ENCODE results near the gene TEAD4.
A peak's percentile ranks its signal among the peaks of the same experiment; 100 is the strongest.

TEAD4 gene

GRCh38 chr12:3014641-3015040 lies 55.4 kb downstream of the TEAD4 start:
- Histone ChIP-seq H3K36me3 (peaks cover 32% of the 10 kb centered on the region), H3K4me3 (ENCODE audit: low read depth, low read length) (no peak overlapping the region), H3K27ac (no peak overlapping the region), H3K9me3 (ENCODE audit: severe bottlenecking) (no peaks in the 10 kb centered on the region), H3K27me3 (ENCODE audit: insufficient read depth, low read depth, severe bottlenecking) (no peaks in the 10 kb centered on the region)
- TF ChIP-seq, protein P1, sequence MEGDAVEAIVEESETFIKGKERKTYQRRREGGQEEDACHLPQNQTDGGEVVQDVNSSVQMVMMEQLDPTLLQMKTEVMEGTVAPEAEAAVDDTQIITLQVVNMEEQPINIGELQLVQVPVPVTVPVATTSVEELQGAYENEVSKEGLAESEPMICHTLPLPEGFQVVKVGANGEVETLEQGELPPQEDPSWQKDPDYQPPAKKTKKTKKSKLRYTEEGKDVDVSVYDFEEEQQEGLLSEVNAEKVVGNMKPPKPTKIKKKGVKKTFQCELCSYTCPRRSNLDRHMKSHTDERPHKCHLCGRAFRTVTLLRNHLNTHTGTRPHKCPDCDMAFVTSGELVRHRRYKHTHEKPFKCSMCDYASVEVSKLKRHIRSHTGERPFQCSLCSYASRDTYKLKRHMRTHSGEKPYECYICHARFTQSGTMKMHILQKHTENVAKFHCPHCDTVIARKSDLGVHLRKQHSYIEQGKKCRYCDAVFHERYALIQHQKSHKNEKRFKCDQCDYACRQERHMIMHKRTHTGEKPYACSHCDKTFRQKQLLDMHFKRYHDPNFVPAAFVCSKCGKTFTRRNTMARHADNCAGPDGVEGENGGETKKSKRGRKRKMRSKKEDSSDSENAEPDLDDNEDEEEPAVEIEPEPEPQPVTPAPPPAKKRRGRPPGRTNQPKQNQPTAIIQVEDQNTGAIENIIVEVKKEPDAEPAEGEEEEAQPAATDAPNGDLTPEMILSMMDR (IDR thresholded peaks at IDR 0.05; ENCODE audit: low read depth, low read length): no peak
- no peak for DNase-seq

DNA sequence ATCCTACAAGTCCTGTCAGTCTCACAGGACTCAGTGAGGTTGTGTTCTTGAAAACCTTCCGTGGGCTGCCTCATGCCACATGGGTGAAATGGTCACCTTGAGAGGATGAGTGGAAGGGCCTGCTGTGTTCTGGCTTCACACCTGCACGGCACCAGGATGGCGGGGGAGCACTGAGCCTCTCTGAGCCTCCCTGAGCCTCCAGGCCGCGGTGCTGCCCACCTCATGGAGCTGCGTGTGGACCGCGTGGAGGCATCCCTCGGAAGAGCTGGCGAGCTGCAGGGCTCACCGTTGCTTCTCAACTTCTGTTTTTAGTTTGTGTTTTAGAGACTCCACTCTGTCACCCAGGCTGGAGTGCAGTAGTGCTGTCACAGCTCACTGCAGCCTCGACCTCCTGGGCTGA lies 56.2 kb downstream of the TEAD4 start:
- peaks cover 38% of the 10 kb centered on the region; the same call in 1 of the 2 replicates for H3K36me3 ChIP-seq
- DNase-seq: no peak

GRCh38 chr12:3016191-3016590 lies 57.0 kb downstream of the TEAD4 start:
- Histone ChIP-seq H3K27me3 (ENCODE audit: insufficient read depth, low read depth, severe bottlenecking) (no peaks in the 10 kb centered on the region), H3K4me3 (ENCODE audit: low read depth, low read length) (no peak overlapping the region), H3K9me3 (ENCODE audit: severe bottlenecking) (no peaks in the 10 kb centered on the region), H3K27ac (no peak overlapping the region), H3K36me3 (peaks cover 35% of the 10 kb centered on the region; the same call in 1 of the 2 replicates)
- DNase-seq: peak; percentile 36
- TF ChIP-seq, protein P1 (IDR thresholded peaks at IDR 0.05; ENCODE audit: low read depth, low read length): no peak

More for the DNA sequence above, 56.2 kb downstream of the TEAD4 start:
- Histone ChIP-seq H3K27ac (no peak overlapping the region), H3K4me3 (ENCODE audit: low read depth, low read length) (no peak overlapping the region), H3K9me3 (ENCODE audit: severe bottlenecking) (no peaks in the 10 kb centered on the region), H3K27me3 (ENCODE audit: insufficient read depth, low read depth, severe bottlenecking) (no peaks in the 10 kb centered on the region)
- TF ChIP-seq, protein P1 (IDR thresholded peaks at IDR 0.05; ENCODE audit: low read depth, low read length): no peak

- no peak for DNase-seq
- Histone ChIP-seq H3K4me3 (ENCODE audit: low read depth, low read length) (no peak overlapping the region), H3K9me3 (ENCODE audit: severe bottlenecking) (no peaks in the 10 kb centered on the region), H3K27ac (no peak overlapping the region), H3K27me3 (ENCODE audit: insufficient read depth, low read depth, severe bottlenecking) (no peaks in the 10 kb centered on the region), H3K36me3 (peaks cover 42% of the 10 kb centered on the region)
- TF ChIP-seq, protein P1 (IDR thresholded peaks at IDR 0.05; ENCODE audit: low read depth, low read length): no peak
These were observed 58.1 kb downstream of the TEAD4 start for GRCh38 chr12:3017281-3017680.

DNA sequence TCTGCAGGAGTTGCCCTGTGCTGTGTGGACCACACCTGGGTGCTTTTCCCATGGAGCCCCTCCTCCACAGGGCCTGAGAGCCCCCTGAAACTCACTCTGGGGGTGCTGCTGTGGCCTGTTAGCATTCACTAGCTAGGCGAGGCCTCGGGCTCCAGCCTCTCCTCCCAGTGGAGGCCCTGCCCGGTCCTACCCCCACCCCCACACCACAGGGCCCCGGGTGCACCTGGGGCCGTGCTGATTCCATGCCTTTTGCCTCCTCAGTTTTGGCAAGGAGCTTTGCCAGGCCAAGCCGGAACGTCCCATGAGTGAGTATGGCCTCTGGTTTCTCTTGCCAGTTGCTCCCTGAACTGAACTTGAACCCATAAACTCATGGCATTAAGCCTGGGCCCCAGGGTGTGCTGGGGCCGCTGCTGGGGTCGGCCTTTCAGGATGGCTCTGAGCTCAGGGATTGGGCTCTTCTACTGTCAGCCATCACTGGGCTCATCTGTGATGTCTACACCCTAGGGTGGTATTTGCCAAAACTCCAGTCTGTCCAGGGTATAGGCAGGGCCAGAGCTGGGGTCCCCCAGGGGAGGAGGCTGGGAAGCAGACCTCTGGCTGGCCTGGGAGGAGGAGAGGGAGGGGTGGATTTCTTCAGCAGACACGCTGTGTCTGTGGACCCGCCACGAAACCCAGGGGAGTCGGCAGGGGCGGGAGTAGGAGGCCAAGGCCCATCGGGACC lies 59.2 kb downstream of the TEAD4 start:
- Histone ChIP-seq H3K27ac (no peak overlapping the region), H3K9me3 (ENCODE audit: severe bottlenecking) (no peaks in the 10 kb centered on the region), H3K36me3 (peaks cover 49% of the 10 kb centered on the region), H3K4me3 (ENCODE audit: low read depth, low read length) (no peak overlapping the region), H3K27me3 (ENCODE audit: insufficient read depth, low read depth, severe bottlenecking) (no peaks in the 10 kb centered on the region)
- TF ChIP-seq, protein P1 (IDR thresholded peaks at IDR 0.05; ENCODE audit: low read depth, low read length): no peak
- DNase-seq: no peak

All from WERI-Rb-1 (cell line).